ENCODE data around the gene SHB. TPM values are rescaled to one million over a fixed set of nuclear protein-coding genes. Genes with fewer than 3 reads are reported as not detected.

The SHB gene
- 19.8 and 35.7 TPM in 2 replicates for total RNA-seq

DNA sequence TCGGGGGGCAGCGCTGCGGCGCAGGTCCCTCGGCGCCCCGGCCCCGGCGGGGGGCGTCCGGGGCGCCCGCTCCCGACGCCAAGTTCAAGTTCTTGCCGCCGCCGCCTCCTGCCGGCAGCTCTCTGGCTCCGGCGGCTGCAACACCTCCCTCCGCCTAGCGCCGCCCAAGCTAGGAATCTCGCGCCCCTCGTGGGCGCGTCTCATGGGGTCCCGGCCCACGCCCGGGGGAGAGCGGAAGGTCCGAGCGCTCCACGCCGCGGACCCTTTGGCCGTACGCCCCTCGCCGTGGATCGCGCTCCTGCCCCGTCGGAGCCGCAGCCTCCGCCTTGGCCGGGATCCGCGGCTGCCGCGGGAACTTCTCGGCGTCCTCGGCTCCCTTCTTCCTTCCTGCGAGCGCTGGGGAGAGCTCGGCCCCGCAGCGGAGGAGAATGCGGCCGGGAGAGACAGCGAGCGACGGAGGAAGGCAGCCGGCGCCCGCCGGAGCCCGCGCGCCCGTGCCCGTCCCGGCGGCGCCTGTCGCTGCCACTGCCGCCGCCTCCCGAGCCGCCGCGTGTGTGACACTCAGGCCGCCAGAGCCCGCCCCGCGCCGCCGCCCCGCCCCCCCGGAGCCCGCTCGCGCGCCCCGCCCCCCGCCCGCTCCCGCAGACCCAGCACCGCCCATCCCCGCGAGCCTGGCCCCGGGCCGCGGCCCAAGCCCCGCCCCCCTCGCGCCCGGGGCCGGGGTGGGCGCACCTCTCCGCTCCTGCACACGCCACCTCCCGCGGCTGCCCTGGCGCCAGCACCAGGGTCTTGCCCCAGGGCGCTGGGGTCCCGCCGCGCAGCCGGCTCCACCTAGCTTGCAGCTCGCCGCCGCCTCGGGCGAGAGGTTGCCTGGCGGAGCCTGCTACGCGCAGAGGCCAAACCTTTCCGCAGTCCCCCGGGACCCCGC lies at the start of gene SHB:
Gene SHB, minus strand, starts transcription at position 527 of the 928 bp plus-strand sequence. CDS start 582 bp downstream, outside the sequence.

DNA sequence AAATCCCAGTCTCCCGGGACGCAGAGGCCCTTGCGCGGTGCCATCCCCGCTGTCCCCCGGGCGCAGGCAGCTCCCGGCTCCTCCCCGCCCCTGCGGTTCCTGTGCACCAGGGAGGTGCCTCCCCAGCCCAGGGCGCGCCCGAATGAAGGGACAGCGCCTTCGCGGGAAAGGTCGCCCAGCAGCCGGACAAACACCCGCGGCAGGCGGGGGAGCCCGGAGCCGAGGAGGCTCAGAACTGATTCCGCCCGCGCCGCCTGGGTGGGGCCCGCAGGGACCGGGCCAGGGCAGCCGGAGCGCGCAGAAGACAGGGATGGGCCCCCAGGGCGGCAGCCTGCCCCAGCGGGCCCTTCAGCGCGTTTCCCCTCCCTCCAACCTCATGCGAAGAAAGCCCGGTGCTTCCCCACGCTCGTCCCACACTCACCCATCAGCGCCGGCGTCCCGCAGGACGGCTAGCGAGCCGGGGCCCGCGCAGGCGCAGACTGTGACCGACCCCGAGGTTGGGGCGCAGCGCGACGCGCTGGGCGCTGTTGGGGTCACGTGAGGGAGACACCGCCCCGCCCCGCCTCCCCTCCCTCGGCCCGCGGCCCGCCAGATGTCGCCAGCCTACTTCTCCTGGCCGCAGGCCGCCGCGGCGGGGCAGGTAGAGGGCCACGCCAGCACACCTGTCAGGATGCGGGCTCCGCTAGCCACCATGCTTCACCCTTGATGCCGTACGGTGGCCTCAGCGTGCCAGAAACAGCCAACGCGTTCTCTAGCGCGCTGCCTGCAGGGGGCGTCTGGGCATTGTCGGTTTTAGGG lies 165.2 kb downstream of the SHB start, which contains the start of gene SLC25A51:
Gene SLC25A51, minus strand, starts transcription at position 481 of the 798 bp plus-strand sequence. CDS start 15,577 bp downstream, outside the sequence.

Other genes starting within 250 kb of the SHB start
- gene SLC25A51, start 165.1 kb downstream of the SHB start, total RNA-seq: 66.5 and 76.6 TPM in 2 replicates

All from tracheal epithelial cell (primary cell).